OCI-LY7 (cell line): Measurements from ENCODE around the gene EHD3.

Experiments
- CTCF ChIP-seq: fragments of 200-600 bp; sonication (generic); conservative IDR thresholded peaks from 2 replicates; pipeline ENCODE4 v1.5.1; 2014; ENCODE audit warnings: mild to moderate bottlenecking, antibody characterized with exemption, low read length, moderate library complexity, mixed read lengths
- EZH2phosphoT487 ChIP-seq: fragments of 200-600 bp; sonication (generic); IDR thresholded peaks from 2 replicates; pipeline ENCODE4 v1.6.1; 2018; ENCODE audit warnings: low read depth, borderline replicate concordance, mild to moderate bottlenecking, mixed run types, antibody characterized with exemption, low read length, moderate library complexity, mixed read lengths

DNA sequence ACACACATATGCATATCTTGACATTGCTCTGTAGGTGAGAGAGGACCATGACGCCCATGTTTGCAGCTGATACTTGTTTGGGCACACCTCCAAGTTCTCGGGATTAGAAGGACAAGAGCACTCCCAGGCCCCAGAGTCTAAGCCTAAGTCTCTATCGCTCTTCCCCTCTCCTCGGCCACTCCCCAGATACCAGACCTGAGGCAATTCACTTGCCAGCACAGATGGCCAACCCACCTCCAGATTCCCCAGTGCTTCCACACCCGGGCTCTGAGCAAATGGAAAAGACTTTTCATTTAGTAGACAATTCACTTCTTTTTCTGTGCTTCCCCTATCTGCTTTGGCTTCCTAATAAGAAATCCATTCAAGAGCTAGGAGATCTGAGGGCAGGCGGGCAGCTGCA, 32.9 kb downstream of the EHD3 start:
- TF ChIP-seq CTCF (no peak), EZH2phosphoT487 (no peak)
